GOT3 (cell line): ENCODE measurements around the gene RXFP2.

Experiments
- DNase-seq: peaks from one replicate; lab custom pipeline; 2025; ENCODE audit warnings: mixed read lengths; lab: John Stamatoyannopoulos, UW

RXFP2 gene

DNA sequence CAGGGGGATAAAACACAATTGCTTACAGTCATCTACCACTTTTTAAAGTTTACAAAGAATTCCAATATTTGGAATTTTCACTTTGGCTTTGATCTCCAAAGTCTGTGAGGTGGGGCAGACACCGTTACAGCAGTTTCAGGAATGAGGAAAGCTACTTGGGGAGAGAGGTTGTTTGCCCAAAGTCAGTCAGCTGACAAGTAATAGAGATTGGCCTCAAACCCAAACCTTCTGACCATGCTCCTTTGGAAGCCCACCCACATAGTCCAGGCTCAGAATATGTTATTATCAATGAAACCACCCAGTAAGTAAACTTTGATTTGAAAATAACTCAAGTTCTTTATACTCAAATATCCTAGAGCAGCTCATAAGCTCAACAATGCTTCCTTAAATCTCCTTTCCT lies 29.0 kb downstream of the RXFP2 start:
- no peak for DNase-seq

DNA sequence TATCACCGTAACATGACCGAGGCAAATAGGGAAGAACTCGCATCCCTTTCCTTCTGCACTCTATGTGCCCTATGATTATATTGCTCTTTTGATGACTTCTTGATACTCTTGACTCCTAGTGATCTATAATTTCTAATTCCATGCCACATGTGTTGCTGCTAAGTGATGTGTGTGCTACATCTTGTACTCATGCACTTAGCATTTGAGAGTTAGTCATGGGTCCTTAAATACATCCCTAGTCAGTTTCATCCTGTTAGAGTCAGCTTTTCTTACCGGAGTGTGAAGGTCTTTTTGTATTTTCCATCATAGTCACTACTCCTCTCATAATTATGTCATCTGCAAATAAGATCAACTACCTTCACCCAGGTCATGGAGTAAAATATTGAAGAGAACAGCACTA lies 30.2 kb downstream of the RXFP2 start:
- no peak for DNase-seq

DNA sequence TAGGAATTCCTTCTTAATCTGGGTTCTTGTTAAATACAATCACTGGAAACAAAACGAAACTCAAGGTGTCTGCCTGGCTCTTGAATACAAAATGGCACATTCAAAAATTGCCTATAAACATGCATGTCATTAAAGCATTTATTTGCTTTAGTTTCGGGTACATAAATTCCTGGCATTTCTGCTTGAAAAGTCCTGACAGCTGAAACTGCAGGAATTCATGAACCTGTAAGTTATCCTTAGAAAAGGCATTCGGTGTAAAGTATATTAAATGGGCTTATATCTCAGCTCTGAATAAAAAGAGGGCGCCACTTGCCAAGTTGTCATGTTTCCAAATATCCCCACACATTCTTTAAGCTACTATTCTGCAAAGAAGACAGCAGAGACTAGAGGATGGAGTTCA lies 32.9 kb downstream of the RXFP2 start:
- no peak for DNase-seq

DNA sequence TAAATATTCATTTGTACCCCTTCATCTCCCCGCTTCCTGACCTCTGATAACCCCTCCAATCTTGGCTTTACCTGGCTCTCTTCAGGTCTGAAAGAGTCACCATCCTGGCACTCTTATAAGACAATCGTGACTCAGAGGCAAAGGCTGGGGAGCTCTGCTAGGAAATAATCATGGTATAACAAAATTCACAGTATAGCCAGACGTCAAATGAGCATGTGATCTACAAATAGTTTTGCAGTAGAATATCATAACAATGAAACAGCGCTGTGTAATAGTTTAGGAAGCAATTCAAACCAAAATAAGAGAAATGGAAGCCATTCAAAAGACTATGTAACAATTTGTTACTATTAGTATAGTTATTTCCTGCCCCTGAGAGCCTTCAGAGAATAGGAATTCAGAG lies 34.2 kb downstream of the RXFP2 start:
- DNase-seq: no peak

DNA sequence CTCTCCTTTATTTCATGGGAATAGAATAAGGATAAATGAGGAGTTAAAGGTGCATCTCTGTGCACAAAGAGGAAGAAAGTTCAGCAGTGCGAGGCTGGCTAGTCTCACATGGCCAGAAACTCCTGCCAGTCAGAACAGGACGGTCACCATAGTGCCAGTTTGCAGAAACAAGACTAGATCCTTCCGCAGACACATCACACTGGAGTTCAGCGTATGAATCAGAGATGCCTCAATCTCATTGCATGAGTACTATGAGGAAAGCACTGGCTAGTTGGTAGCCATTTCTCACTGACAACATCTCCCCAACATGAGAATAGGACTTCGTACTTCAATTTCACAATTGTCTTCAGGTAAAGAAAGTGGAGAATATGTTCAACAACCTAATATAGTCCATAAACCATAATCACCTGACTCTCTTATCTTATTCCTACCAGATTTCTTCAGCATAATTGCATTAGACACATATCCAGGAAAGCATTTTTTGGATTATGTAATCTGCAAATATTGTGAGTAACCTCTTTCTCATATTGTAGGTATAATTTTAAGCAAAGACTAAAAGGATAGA lies 34.9 kb downstream of the RXFP2 start:
- DNase-seq: no peak

DNA sequence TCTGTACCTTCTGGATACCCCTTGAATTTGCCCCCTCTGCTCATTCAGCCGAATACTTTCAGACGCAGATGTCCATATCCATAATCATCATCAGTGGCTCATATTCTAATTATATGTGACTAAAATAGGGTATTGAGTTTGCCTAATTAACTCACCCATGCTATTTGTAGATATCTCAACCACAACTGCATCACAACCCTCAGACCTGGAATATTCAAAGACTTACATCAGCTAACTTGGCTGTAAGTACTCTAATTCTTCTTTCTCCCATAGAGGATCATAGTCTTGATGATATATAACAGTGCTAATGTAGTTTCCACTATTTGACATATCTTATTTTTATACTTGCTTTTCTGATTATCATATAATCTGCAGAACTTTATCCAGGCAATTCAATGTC lies 35.8 kb downstream of the RXFP2 start:
- no peak for DNase-seq

DNA sequence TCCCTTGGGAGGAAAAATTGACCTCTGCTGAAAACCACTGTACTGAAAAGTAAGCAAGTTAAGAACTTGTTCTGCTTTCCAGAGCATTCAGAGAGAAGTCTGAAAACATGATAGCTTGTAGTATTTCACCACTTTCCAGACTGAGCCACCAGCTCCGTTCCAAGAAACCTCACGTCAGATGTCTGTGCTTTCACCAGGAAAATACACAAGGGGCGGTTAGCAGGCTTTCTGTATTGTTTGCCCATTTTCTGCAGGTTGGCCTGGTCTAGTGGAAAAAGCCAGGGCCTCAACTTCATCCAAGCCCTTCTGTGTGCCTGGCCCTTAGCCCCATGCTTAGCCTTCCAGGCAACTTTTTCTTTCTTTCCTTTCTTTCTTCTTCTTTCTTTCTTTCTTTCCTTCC lies 36.4 kb downstream of the RXFP2 start:
- no peak for DNase-seq

DNA sequence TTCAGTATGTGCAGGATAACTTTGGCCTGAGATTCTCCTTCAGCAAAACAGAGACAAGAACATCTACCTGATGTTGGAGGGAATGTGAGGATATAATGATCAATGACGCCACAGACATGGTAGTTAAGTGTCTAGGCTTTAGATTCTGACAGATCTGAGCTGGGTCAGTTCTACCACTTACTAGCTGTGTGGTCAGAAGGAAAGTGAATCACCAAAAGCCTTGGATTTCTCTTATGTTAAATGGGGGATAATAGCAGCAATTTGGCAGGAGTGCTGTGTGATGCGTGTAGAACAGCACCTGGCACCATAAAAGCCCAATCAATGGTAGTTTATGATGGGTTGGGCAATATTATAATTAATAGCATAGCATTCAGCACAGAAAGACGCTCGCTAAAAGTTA lies 41.7 kb downstream of the RXFP2 start:
- DNase-seq: no peak

DNA sequence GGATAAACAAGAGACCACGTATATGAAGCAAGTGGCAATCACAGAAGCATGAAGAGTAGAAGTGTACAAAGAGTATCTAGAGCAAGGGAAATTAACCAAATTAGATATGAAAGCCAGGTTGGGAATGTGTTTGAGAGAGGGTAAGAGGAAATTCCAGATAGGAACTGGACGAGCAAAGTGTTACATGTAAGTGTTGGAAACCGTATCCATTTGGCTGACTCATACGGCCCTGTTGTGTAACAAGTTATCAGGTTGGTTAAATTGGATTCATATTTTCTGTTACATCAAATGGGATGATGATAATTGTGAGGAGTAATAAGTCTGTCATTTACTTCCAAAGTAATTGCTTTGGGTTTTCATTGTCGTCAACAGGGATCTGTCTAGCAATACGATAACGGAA lies 46.7 kb downstream of the RXFP2 start:
- no peak for DNase-seq

DNA sequence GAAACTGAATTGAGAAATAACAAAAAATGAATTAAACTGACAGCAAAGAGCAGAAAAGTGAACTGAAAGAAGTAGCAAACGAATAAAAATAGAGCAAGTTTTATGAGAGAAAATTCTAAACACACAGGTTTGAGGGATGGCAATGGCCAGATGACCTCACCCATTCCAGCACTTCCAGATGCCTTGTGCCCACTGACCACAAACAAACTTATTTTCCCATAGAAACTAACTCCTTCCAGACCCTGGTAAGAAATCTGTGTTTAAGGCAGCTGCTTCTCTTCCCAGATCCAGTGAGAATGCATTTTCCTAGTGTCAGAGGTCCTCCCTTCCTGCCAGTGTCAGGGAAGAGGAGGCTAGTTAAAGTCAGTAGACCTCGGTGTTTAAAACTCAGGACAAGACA lies 51.7 kb downstream of the RXFP2 start:
- no peak for DNase-seq

DNA sequence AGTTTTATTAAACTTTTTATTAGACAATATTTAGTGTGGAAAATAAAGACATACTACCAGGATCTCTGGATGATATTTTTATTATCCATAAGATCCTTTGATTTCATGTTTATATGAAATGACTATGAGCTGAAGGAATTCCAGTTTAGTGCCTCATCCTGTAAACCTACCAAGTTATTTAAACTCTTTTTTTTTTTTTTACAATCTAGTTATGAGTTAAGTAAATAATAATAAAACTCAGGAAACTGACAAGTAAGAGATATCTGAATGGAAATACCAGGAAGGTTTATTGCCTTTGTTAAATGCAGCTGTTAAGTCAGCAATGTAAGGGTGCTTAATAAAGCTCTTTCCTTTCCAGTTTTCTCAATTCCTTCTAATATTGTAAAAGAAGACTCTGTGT lies 53.9 kb downstream of the RXFP2 start:
- DNase-seq: no peak

DNA sequence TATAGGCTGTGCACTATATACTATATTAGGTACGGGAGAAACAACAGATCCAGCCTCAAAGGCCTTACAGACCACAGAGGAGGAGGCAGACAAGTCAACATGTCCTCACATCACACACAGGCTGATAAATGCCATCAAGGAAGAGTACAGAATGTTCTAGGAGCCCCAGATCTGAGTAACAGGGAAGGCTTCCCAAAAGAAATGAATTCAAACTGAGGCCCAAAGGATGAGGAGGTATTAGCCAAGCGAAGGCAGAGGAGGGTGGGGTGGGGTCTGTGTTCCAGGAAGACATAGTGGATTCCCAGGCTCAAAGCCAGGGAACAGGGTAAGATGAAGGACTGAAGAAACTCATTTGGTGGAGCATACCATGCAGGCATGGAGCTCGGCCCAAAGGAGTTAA lies 55.1 kb downstream of the RXFP2 start:
- DNase-seq: no peak

DNA sequence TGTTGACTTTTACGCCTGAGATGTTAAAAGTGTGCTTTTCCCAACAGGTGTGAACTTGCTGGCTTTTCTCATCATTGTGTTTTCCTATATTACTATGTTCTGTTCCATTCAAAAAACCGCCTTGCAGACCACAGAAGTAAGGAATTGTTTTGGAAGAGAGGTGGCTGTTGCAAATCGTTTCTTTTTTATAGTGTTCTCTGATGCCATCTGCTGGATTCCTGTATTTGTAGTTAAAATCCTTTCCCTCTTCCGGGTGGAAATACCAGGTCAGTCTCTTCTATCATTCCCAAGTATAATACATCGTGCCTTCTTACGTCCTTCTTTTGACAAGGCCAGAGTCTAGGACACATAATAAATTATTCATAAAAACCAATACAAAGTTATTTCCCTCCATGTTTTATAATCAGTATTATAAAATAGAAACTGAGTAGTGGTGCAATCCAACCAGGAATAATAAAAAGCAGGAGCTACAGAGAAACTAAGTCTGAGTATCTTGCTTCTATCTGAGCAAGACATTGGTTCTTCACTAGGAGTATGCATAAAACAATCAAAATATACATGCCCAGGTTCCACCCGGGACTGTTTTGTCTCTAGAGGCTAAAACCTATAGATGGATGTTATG lies 57.9 kb downstream of the RXFP2 start:
- no peak for DNase-seq

DNA sequence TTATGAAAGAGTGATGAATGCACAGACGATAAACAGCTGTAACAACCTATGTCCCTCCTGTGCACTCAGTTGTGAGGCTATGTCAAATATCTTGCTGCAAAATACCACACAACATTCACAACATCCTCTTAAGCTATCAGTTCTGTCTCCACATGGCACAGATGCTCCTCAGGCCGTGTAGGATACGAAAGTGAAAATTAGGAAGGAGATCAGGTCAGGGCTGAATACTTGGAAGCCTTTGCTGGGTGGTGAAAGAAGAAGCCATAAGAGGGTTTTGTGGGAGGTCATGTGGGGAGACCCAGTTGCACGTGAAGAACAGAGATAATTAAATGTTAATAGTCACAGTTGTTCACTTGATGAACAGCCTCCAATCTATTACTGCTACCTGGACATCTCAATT lies 58.9 kb downstream of the RXFP2 start:
- no peak for DNase-seq

DNA sequence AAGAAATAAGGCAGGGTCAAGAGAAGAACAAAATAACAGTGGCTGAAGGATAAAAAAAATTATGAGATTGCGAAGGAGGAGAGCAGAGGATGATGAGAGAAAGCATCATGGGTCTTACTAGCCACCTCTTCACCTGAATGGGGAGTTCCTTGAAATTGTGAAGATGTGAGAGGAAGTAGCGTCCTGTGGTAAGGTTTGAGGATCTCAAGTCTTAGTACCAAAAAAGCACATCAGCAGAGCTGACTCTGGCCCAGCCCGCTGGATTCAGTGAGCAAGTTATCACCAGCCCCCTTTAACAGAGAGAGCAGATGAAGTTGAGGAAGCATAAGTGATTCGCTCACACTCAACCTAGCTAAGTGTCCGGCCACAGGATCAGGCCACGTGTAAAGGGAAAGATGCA lies 61.8 kb downstream of the RXFP2 start:
- DNase-seq: no peak

DNA sequence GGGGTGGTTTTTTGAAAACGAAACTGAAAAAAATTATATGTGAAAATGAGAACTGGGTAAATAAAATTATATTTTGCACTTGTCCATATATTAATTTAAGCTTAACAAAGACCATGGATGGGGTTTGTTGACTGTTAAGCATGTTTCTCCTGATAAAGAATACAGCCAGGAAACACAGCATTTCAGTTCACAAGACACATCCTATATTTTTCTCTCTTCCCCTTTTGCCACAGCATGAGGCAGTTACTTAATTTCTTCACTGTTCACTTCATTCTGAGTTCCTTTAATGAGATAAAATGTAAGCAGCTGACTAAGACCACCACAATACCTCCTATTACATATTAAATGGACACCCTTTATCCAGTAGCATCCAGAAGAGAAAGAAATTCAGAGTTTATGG lies 64.0 kb downstream of the RXFP2 start:
- no peak for DNase-seq

DNA sequence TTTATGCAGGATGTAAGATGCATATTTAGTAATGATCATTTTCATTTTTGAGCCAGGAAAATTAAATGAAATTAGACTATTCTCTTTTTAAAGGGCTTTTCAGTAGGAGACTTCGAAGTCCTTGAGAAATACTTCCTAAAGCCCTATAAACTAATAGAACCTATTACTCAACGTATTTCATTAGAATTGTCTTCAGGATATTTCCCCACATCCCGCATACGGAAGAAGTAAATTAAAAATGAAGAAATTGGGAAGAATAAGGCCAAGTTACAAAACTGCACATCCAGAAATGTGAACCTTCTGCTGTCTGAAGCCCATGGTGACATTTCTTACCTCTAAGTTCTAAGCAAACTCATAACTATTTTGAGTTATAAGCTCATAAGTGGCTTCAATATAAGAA lies 66.5 kb downstream of the RXFP2 start:
- no peak for DNase-seq

DNA sequence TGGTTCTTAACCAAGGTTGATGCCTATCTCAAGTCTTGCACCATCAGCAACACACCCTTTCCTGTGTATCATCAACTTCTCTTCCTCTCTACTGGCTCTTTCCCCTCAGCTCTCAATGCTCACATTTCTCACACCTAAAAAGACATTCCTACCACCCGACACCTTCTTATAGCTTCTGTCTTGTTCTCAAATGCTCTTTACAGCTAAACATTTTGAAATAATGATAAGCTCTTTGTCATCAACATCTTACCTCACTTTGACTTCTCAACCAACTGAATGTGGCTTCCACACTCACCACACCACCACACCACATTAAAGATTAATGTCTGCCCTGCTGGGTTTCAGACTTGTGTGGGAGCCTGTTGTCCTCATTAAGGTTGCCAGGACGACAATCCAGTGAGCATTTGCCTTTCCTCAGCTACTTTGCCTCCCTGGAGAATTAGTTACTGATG lies 67.8 kb downstream of the RXFP2 start:
- DNase-seq: no peak

DNA sequence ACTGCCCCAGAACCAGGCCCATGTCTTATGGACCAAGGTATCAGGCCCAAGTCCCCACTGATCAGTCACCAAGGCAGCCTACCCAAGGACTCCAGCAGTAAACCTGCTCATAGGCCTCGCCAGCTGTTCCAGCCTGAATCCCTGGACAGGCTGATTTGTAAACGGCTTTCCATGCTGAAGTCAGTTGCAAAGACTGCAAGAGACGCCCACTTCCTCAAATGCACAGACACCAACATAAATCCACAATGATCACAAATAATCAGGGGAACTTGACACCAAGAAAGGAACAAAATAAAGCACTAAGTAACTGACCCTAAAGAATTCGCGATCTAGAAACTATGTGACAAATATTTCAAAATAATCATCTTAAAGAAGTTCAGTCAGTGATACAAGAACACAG lies 75.2 kb downstream of the RXFP2 start:
- DNase-seq: no peak

DNA sequence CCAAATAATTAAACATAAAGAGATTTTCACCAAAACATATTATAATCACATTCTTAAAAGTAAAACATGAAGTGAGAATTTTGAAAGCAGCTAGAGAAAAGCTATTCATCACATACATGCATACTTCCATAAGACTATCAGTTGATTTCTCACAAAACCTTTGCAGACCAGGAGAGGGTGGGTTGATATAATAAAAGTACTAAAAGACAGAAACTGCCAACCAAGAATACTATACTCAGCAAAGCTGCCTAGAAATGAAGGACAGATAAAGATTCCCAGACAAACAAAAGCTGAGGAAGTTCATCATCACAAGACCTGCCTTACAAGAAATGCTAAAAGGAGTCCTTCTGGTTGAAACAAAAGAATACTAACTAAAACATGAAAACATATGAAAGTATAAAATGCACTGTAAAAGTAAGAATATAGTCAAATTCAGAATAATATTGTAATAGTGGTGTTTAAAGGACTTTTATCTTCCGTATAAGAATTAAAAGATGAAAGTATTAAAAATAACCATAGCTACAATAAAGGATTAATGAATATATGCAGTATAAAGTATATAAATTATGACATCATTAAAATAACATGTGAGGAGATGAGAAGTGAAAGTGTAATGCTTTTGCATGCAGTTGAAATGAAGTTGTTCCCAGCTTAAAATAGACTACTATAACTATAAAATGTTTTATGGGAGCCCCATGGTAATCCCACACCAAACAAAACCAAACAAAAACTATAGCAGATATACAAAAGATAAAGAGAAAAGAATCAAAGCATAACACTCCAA lies 76.2 kb downstream of the RXFP2 start:
- DNase-seq: no peak

DNA sequence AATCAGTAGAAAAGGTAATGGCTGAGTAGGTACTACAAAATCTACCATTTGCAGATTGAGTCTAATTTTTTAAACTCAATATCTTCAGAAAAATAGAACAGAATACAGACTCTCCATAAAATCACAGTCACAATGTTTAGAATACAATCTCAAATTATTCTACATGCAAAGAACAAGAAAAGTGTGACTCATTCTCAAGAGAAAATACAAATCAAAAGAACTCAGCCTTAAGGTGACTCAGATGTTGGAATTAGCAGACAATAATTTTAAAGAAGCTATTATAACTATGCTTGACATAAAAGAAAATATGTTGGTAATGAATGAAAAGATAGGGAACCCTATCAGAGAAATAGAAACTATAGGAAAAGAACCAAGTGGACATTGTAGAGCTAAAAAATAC lies 78.9 kb downstream of the RXFP2 start:
- DNase-seq: no peak

DNA sequence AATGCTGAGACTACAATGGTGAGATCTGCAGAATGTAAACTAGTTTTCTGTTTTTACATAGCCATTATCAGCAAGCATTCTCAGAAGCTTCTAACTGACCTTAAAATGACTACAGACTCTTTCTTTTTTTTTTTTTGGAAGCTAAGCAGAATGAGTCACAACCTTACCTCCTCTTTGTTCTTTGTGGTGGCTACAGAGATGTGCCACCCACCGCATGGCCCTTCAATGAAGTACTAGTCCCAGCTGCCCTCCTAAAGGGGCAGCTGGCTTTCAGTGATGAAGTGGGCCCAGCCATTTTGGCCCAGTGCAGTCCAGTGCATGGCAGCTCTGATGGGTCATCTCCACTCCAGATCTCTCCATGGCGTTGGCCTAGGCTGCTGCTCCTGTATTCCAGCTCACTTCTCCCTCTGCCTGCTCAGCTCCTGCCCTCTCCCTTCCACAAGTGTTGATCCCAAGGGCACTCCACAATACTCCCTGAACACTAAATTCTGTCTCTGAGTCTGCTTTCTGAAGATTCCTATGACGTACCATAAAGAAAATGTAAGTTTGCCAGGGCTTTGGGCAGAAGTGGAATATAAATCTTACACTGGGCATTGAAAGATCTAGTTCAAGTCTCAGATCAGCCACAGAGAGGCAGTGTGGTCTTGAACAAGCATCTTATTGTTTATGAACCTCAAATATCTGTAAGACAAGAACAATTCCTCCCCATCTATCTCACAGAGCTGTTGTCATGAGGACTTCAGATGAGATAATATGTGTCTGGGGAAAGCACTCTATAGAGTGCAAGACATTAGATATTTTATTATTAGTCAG lies 85.6 kb downstream of the RXFP2 start:
- no peak for DNase-seq

DNA sequence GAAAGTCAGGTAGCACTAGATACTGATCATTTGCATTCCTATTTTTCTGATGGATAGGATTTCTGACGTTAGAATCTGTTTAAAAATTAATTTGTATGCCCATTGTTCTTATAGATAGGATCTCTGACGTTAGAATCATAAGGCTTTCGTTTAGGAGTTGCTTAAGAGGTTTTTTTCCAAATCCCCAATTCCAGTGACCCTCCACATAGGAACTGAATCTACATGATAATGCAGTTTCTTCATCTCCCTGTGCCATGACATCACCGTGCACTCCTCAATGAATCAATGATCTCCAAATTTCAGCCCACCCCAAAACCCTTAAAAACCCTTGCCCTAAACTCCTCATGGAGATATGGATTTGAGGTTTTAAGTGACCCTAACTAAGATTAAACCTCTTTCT lies 87.2 kb downstream of the RXFP2 start:
- DNase-seq: no peak
